GM12801 (cell line): ENCODE measurements around the gene IGFBPL1.

ENCODE experiments used
- TF ChIP-seq, protein P1 (sequence below): IDR thresholded peaks from one replicate; pipeline ENCODE4 v1.5.1; 2011; ENCODE audit warnings: control low read depth; ENCODE audit not compliant: insufficient read length; ENCODE audit errors: extremely low read depth

The IGFBPL1 gene

DNA sequence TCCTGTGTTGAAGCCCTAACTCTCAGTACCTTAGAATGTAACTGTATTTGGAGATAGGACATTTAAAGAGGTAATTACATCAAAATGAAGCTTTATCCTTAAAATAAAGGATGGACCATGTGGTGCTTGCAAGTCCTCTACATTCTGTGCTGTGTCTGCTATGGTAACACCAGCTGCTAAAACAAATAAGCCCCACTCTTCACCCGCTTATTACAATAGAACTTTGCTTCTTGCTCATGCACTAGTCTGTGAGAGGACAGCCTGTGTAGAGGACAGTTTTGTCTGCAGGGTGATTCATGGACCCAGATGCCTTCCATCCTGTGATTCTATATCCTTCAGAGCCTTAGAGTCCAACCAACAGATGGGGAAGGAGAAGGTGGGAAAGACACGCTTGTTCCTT lies 12.5 kb upstream of the IGFBPL1 start:
- TF ChIP-seq, protein P1, sequence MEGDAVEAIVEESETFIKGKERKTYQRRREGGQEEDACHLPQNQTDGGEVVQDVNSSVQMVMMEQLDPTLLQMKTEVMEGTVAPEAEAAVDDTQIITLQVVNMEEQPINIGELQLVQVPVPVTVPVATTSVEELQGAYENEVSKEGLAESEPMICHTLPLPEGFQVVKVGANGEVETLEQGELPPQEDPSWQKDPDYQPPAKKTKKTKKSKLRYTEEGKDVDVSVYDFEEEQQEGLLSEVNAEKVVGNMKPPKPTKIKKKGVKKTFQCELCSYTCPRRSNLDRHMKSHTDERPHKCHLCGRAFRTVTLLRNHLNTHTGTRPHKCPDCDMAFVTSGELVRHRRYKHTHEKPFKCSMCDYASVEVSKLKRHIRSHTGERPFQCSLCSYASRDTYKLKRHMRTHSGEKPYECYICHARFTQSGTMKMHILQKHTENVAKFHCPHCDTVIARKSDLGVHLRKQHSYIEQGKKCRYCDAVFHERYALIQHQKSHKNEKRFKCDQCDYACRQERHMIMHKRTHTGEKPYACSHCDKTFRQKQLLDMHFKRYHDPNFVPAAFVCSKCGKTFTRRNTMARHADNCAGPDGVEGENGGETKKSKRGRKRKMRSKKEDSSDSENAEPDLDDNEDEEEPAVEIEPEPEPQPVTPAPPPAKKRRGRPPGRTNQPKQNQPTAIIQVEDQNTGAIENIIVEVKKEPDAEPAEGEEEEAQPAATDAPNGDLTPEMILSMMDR: no peak

DNA sequence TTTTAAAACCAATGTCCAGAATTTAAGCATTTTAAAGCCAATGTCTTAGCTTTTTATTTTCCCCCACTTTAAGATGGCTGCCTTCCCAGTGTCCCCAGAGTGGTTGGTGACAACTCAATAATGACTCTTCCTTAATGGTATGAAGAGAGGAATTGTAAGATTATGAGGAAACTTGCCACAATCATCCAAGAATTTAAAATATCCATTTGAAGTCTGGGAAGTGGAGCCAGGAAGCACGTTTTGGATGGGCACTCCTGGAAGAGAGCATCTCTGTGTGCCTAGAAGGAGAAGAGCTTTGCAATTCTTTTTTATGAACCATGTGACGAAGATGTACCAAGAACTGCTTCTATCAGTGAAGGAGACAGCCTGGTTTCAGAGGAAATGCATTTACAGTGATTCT lies 11.3 kb upstream of the IGFBPL1 start:
- TF ChIP-seq, protein P1: no peak

DNA sequence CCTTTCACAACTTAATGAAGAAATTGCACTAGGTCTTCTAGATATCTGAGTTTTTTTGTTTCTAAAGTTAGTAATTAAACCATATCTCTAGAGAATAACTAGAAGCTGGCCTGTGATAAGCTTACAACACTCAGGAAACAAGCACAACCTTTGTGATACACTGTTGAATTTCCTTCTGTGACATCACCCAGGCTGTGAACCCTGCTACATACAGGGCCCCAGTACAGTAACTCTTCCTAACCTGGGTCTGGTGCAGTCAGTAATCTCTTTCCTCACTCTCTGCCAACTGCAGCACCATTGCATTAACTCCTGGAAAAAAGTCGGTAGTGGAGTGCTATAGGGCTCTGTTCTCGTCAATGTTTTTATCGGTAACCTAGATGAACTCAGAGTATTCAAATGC lies 10.6 kb upstream of the IGFBPL1 start:
- TF ChIP-seq, protein P1: no peak

DNA sequence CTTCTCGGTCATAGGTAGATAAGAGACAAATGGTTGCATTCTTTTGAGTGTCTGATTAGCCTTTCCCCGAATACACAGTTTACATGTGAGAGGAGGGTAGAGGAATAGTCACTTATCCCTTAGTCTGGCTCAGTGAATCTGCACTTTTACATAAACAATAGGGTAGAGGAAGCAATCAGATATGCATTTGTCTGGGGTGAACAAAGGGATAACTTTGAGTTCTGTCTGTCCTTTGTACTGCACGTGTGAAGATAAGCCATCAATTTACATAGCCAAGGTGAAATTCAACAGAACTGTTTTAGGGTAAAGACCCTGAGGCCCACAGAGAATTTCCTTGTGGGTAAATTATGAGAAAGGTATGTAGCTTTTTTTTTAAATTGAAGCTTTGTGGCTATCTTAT lies 10.1 kb upstream of the IGFBPL1 start:
- TF ChIP-seq, protein P1: no peak

DNA sequence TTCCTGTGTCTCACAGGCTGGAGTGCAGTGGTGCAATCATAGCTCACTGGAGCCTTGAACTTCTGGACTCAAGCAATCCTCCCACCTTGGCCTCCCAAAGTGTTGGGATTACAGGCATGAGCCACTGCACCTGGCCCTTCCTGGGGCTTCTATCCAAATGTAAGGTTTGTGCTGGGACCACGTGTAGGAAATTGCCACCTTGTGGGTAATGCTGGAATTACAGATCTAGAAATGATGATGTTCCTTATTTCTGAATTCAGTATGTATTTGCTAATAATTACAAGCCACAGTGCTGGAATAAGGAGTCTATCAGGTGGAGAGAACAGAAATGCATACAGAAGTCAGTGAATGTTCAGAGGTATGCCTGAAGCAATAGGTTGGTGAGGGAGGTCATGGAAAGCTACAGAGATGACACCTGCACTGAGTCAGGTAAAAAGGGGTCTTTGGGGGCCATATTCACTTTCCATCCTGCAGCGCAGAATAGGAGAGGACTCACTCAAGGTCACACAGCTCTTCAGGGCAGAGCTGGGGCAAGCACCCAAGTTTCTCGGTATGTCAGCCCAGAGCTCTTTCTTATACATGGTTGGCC lies 8.8 kb upstream of the IGFBPL1 start:
- TF ChIP-seq, protein P1: no peak

DNA sequence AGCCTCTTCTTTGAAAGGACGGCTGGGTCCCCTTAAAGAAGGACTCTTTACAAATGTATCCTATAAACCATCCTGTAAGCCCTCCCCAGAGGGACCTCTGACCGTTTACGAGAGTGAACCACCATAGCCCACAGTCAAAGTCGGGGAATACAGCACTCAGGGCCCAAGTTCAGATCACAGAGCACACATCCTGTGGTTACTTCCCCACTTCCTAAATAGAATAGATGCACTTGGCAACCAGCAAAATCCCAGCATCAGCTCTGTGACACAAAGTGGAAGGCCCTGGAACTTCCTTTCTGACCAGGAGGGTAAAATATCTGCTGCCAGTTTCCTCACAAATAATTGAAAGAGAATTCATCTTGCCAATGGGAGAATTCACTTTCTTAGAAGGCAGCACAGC lies 6.9 kb upstream of the IGFBPL1 start:
- TF ChIP-seq, protein P1: no peak

DNA sequence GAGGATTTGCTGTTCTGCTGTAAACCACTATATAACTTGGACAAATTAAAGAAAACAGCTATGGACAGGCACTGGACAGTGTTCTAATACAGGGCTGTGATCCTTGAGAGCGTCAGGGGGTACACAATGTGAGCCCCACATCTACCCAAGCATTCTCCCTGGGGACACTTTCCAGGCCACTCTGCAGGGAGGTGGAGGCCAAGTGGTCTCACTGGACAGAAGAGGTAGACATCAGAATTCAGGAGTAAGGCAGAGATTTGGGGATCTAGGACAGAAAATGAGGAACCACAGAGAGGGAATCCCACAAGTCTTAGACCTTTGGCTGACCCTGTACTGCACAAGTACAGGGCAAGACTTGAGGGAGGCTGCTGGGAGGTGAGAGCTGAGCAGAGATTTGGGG lies 3.8 kb upstream of the IGFBPL1 start:
- TF ChIP-seq, protein P1: no peak
